Mucosa of rectum (tissue), 2 donors: Measurements from ENCODE around the gene HTT.

ENCODE experiments used
- H3K27ac ChIP-seq, 2 donors: one replicate each; pipeline ENCODE4 v1.7.0; 2013; ENCODE audit warnings: inconsistent platforms in 2 of 2, low read depth in 2 of 2, low read length in 2 of 2
- H3K27me3 ChIP-seq, 2 donors: one replicate each; pipeline ENCODE4 v1.7.0; 2013; ENCODE audit warnings: low read length in 2 of 2; ENCODE audit not compliant: control insufficient read depth in 2 of 2, insufficient read depth in 2 of 2
- H3K36me3 ChIP-seq, 2 donors: one replicate each; pipeline ENCODE4 v1.7.0; 2013; ENCODE audit warnings: low read length in 2 of 2; ENCODE audit not compliant: control insufficient read depth in 2 of 2, insufficient read depth in 2 of 2
- H3K4me1 ChIP-seq, 2 donors: one replicate each; pipeline ENCODE4 v1.7.0; 2013; ENCODE audit warnings: low read length in 2 of 2, mild to moderate bottlenecking in 1 of 2; ENCODE audit not compliant: control insufficient read depth in 2 of 2, insufficient read depth in 2 of 2
- H3K4me3 ChIP-seq, 2 donors: one replicate each; pipeline ENCODE4 v1.7.0; 2013; ENCODE audit warnings: low read length in 2 of 2
- H3K9ac ChIP-seq, 2 donors: one replicate each; pipeline ENCODE4 v1.7.0; 2013; ENCODE audit warnings: low read length in 2 of 2, low read depth in 1 of 2, mild to moderate bottlenecking in 1 of 2
- H3K9me3 ChIP-seq, 2 donors: one replicate each; pipeline ENCODE4 v1.7.0; 2013; ENCODE audit warnings: low read length in 2 of 2; ENCODE audit not compliant: control insufficient read depth in 2 of 2
- donor health status: healthy.
- donor health status: Normal muscosa, but diverticular disease.

The HTT gene

GRCh38 chr4:3206439-3207100, 132.1 kb downstream of the HTT start:
- no peaks in the 10 kb centered on the region for H3K27me3 ChIP-seq
- no peak overlapping the region for H3K4me3 ChIP-seq
- no peak overlapping the region for H3K27ac ChIP-seq
- H3K9ac ChIP-seq: no peak overlapping the region
- H3K9me3 ChIP-seq: no peaks in the 10 kb centered on the region
- H3K4me1 ChIP-seq: peaks cover 0 to 8% of the 10 kb centered on the region in 2 donors
- H3K36me3 ChIP-seq: peaks cover 39 to 42% of the 10 kb centered on the region in 2 donors

- no peaks in the 10 kb centered on the region for H3K27me3 ChIP-seq
- no peak overlapping the region for H3K27ac ChIP-seq
- H3K9ac ChIP-seq: no peak overlapping the region
- peaks cover 0 to 8% of the 10 kb centered on the region in 2 donors for H3K4me1 ChIP-seq
- peaks cover 49 to 51% of the 10 kb centered on the region in 2 donors for H3K36me3 ChIP-seq
- no peaks in the 10 kb centered on the region for H3K9me3 ChIP-seq
- H3K4me3 ChIP-seq: no peak overlapping the region
Observed at GRCh38 chr4:3207531-3208037, 133.1 kb downstream of the HTT start.

- Histone ChIP-seq H3K27ac (no peak overlapping the region), H3K4me3 (no peak overlapping the region), H3K9me3 (no peaks in the 10 kb centered on the region), H3K36me3 (peaks cover 61 to 62% of the 10 kb centered on the region in 2 donors), H3K27me3 (no peaks in the 10 kb centered on the region), H3K9ac (no peak overlapping the region), H3K4me1 (no peaks in the 10 kb centered on the region)
Observed at GRCh38 chr4:3208826-3209225, 134.3 kb downstream of the HTT start.

- Histone ChIP-seq H3K27ac (no peak overlapping the region), H3K4me3 (no peak overlapping the region), H3K27me3 (no peaks in the 10 kb centered on the region), H3K9me3 (no peaks in the 10 kb centered on the region), H3K9ac (no peak overlapping the region), H3K36me3 (peaks cover 63 to 67% of the 10 kb centered on the region in 2 donors), H3K4me1 (no peaks in the 10 kb centered on the region)
Observed at GRCh38 chr4:3209551-3210325, 135.3 kb downstream of the HTT start.

GRCh38 chr4:3210467-3210866, 136.0 kb downstream of the HTT start:
- Histone ChIP-seq H3K27ac (no peak overlapping the region), H3K36me3 (peaks cover 71 to 74% of the 10 kb centered on the region in 2 donors), H3K4me3 (no peak overlapping the region), H3K9me3 (no peaks in the 10 kb centered on the region), H3K27me3 (no peaks in the 10 kb centered on the region), H3K4me1 (no peaks in the 10 kb centered on the region), H3K9ac (no peak overlapping the region)

- H3K4me3 ChIP-seq: no peak overlapping the region
- H3K9ac ChIP-seq: no peak overlapping the region
- no peaks in the 10 kb centered on the region for H3K4me1 ChIP-seq
- no peak overlapping the region for H3K27ac ChIP-seq
- H3K9me3 ChIP-seq: no peaks in the 10 kb centered on the region
- no peaks in the 10 kb centered on the region for H3K27me3 ChIP-seq
- peaks cover 72 to 75% of the 10 kb centered on the region in 2 donors for H3K36me3 ChIP-seq
Observed at GRCh38 chr4:3211866-3212265, 137.4 kb downstream of the HTT start.

GRCh38 chr4:3212391-3213105, 138.1 kb downstream of the HTT start:
- peaks cover 72 to 75% of the 10 kb centered on the region in 2 donors for H3K36me3 ChIP-seq
- no peak overlapping the region for H3K9ac ChIP-seq
- no peaks in the 10 kb centered on the region for H3K9me3 ChIP-seq
- no peak overlapping the region for H3K27ac ChIP-seq
- no peaks in the 10 kb centered on the region for H3K27me3 ChIP-seq
- no peak overlapping the region for H3K4me3 ChIP-seq
- H3K4me1 ChIP-seq: no peaks in the 10 kb centered on the region

- Histone ChIP-seq H3K9me3 (no peaks in the 10 kb centered on the region), H3K36me3 (peaks cover 76 to 78% of the 10 kb centered on the region in 2 donors), H3K27ac (no peak overlapping the region)
Observed at GRCh38 chr4:3213106-3213425, 138.6 kb downstream of the HTT start.

GRCh38 chr4:3213661-3214250, 139.3 kb downstream of the HTT start:
- Histone ChIP-seq H3K9me3 (no peaks in the 10 kb centered on the region), H3K27ac (no peak overlapping the region), H3K4me3 (no peak overlapping the region), H3K9ac (no peak overlapping the region), H3K27me3 (no peaks in the 10 kb centered on the region), H3K36me3 (peaks cover 77 to 81% of the 10 kb centered on the region in 2 donors), H3K4me1 (no peaks in the 10 kb centered on the region)

More at GRCh38 chr4:3213106-3213425, 138.6 kb downstream of the HTT start:
- Histone ChIP-seq H3K4me3 (no peak overlapping the region), H3K27me3 (no peaks in the 10 kb centered on the region), H3K4me1 (no peaks in the 10 kb centered on the region), H3K9ac (no peak overlapping the region)
